ENCODE measurements around the gene MAL. TPM values are rescaled to one million over a fixed set of nuclear protein-coding genes. Genes with fewer than 3 reads are reported as not detected.

MAL gene
- total RNA-seq, 1 donor from 2014 or later = 250 TPM

DNA sequence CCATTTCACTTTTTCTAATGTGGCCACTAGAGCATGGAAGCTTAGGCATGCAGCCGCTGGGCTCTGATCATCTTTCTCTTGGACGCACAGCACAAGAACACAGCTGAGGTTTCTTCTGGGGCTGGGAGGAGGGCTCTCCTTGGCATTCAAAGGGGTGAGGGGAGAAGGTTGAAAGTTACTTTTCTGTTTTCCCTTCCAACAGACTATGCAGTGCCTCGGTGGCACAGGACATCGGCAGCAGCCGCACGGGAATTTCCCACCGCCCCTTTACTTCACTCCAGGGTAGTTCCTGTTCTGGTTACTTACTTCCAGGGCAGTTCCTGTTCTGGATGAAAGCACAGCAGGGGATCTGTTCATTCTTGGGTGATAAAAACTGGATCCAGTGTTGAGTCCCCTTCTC lies 18.9 kb upstream of the MAL start:
- H3K27me3 Mint-ChIP-seq = no peaks in the 10 kb centered on the region
- DNase-seq (ENCODE audit: extremely low spot score, unreplicated experiment) = no peak
- H3K36me3 Mint-ChIP-seq = no peaks in the 10 kb centered on the region
- H3K27ac Mint-ChIP-seq = peak overlapping the region; percentile 22
- TF ChIP-seq, protein P1, sequence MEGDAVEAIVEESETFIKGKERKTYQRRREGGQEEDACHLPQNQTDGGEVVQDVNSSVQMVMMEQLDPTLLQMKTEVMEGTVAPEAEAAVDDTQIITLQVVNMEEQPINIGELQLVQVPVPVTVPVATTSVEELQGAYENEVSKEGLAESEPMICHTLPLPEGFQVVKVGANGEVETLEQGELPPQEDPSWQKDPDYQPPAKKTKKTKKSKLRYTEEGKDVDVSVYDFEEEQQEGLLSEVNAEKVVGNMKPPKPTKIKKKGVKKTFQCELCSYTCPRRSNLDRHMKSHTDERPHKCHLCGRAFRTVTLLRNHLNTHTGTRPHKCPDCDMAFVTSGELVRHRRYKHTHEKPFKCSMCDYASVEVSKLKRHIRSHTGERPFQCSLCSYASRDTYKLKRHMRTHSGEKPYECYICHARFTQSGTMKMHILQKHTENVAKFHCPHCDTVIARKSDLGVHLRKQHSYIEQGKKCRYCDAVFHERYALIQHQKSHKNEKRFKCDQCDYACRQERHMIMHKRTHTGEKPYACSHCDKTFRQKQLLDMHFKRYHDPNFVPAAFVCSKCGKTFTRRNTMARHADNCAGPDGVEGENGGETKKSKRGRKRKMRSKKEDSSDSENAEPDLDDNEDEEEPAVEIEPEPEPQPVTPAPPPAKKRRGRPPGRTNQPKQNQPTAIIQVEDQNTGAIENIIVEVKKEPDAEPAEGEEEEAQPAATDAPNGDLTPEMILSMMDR (conservative IDR thresholded peaks at IDR 0.05) = no peak
- H3K4me1 Mint-ChIP-seq (ENCODE audit: unreplicated experiment) = peaks cover 46% of the 10 kb centered on the region
- no peak overlapping the region for H3K4me3 Mint-ChIP-seq
- no peaks in the 10 kb centered on the region for H3K9me3 Mint-ChIP-seq

DNA sequence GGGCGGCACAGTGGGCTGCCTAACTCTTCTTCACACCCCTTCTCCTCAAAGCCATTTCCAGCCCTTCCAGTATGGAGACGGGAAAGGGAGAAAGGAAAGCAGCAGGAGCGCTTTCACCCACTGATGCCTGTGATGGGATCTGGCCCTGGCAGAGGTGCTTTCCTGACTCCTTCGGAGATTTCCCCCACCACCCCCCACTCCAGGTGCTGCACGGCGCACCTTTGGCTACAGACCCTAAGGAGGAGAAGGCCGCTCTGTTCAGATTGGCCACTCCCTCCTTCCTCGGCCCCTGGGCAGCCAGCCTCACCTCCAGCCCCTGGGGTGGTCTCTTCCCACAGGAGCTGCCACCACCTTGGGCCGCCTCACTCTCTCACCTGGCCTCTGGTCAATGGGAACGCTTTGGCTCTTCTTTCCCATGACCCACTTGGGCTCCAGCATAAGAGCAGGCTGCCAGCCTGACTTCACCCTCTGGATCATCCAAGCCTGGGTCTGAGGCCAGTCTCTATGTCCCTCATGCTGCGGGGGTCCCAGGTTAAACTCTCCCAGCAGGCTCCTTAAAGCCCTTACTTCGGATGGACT lies 18.4 kb upstream of the MAL start:
- Mint-ChIP-seq H3K27me3 (no peaks in the 10 kb centered on the region), H3K36me3 (no peaks in the 10 kb centered on the region), H3K4me1 (ENCODE audit: unreplicated experiment) (peaks cover 43% of the 10 kb centered on the region), H3K27ac (peak overlapping the region; percentile 16), H3K9me3 (no peaks in the 10 kb centered on the region), H3K4me3 (no peak overlapping the region)
- TF ChIP-seq, protein P1 (conservative IDR thresholded peaks at IDR 0.05) = no peak
- DNase-seq (ENCODE audit: extremely low spot score, unreplicated experiment) = no peak

DNA sequence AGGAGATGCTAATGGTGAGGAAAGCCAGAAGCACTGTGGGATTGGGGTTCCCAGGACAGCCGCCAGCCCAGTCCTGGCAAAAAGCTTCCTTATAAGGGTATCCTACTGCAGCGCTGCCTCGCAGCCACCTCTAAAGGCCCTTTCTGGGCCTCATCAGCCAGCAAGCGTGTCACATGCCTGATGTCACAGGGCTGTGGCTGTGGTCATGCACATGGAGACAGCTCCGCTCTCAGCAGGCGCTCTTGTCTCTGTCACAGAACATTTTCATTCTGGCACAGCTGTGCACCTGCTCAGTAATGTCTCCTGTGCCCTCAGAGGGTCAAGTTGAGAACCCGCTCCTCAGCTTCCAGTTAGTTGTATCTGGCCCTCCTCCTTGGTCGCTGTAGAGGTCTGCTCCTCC lies 17.7 kb upstream of the MAL start:
- Mint-ChIP-seq H3K9me3 (no peaks in the 10 kb centered on the region), H3K4me1 (ENCODE audit: unreplicated experiment) (peaks cover 50% of the 10 kb centered on the region), H3K36me3 (no peaks in the 10 kb centered on the region), H3K4me3 (no peak overlapping the region), H3K27me3 (no peaks in the 10 kb centered on the region), H3K27ac (peak overlapping the region; percentile 44)
- TF ChIP-seq, protein P1 (conservative IDR thresholded peaks at IDR 0.05) = no peak
- DNase-seq (ENCODE audit: extremely low spot score, unreplicated experiment) = no peak

DNA sequence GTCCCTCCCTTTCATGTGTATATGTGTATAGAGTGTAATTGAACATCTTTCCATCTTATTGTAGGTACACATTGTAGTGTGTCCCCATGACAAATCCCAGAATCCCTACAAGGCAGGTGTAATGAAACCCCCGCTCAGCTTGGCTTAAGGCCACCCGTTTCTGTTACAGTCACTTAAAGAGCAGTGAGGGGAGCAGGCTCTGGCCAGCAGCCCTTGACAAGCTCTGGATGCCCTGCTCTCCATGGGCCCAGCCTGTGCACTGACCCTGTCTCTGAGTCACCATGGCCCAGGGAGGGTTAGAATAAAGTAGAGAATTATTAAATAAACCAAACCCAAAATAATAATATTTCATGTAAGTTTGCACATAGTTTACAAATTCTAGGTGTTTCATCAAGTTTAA lies 17.2 kb upstream of the MAL start:
- Mint-ChIP-seq H3K27ac (peak overlapping the region; percentile 44), H3K27me3 (no peaks in the 10 kb centered on the region), H3K9me3 (no peaks in the 10 kb centered on the region), H3K36me3 (no peaks in the 10 kb centered on the region), H3K4me1 (ENCODE audit: unreplicated experiment) (peaks cover 51% of the 10 kb centered on the region), H3K4me3 (no peak overlapping the region)
- TF ChIP-seq, protein P1 (conservative IDR thresholded peaks at IDR 0.05) = no peak
- no peak for DNase-seq (ENCODE audit: extremely low spot score, unreplicated experiment)

DNA sequence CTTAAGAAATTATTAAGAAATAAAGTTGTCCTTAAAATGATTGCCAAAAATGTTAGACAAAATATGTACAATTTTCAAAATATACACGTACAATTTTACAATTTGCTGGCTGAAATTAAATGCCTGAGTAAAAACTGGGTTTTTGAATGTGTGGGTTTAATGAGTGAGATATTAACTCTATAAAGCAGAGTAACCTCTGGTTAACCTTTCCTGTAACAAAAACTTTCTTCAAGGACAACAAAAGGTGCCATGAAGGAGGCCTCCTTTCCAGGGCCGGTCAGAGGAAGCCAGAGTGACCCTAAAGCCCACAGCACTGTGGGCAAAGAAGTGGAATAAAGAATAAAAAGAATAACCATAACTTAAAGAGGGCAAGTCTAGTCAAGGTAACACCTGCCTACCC lies 16.5 kb upstream of the MAL start:
- DNase-seq (ENCODE audit: extremely low spot score, unreplicated experiment) = no peak
- TF ChIP-seq, protein P1 (conservative IDR thresholded peaks at IDR 0.05) = no peak
- H3K9me3 Mint-ChIP-seq = no peaks in the 10 kb centered on the region
- no peaks in the 10 kb centered on the region for H3K36me3 Mint-ChIP-seq
- H3K4me1 Mint-ChIP-seq (ENCODE audit: unreplicated experiment) = peaks cover 47% of the 10 kb centered on the region
- H3K27ac Mint-ChIP-seq = no peak overlapping the region
- no peaks in the 10 kb centered on the region for H3K27me3 Mint-ChIP-seq
- no peak overlapping the region for H3K4me3 Mint-ChIP-seq

DNA sequence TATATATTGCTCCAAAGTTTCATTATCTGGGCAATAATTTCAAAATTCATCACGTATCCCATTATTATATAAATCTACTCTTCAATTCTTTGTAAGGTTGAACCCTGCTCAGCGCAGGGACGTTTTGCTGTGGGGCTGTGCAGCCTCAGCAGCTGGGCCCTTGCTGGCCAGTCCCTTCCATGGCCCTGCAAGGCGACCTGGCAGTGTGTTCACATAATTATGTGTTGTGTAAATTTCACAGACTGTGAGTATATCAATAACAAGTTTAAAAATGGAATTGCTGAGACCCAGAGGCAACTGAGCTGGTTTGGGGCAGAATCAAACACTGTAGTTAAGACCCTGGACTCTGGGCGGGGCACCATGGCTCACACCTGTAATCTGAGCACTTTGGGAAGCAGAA lies 16.1 kb upstream of the MAL start:
- no peaks in the 10 kb centered on the region for H3K36me3 Mint-ChIP-seq
- no peak overlapping the region for H3K27ac Mint-ChIP-seq
- H3K4me1 Mint-ChIP-seq (ENCODE audit: unreplicated experiment) = peaks cover 47% of the 10 kb centered on the region
- H3K4me3 Mint-ChIP-seq = peak overlapping the region; percentile 44
- no peak for DNase-seq (ENCODE audit: extremely low spot score, unreplicated experiment)
- TF ChIP-seq, protein P1 (conservative IDR thresholded peaks at IDR 0.05) = no peak
- H3K9me3 Mint-ChIP-seq = no peaks in the 10 kb centered on the region
- H3K27me3 Mint-ChIP-seq = no peaks in the 10 kb centered on the region

Data from type B pancreatic cell (in vitro differentiated cells).